ENCODE data around the gene KASH5. TPM values are rescaled to one million over a fixed set of nuclear protein-coding genes. Genes with fewer than 3 reads are reported as not detected.

KASH5 gene
- total RNA-seq, 1 donor from 2014 or later: not detected

- H3K4me3 Mint-ChIP-seq: peak overlapping the region; percentile 46
- no peak for TF ChIP-seq CTCF (IDR thresholded peaks at IDR 0.05; ENCODE audit: unreplicated experiment)
- H3K9me3 Mint-ChIP-seq: no peaks in the 10 kb centered on the region
- DNase-seq (ENCODE audit: low spot score in 2 of 2, unreplicated experiment in 2 of 2): no peak
- H3K4me1 Mint-ChIP-seq: peaks cover 29% of the 10 kb centered on the region
- H3K27me3 Mint-ChIP-seq (ENCODE audit: low read depth): no peaks in the 10 kb centered on the region
- peaks cover 21% of the 10 kb centered on the region for H3K36me3 Mint-ChIP-seq
- H3K27ac Mint-ChIP-seq: no peak overlapping the region
Measured at GRCh38 chr19:49359851-49360820, 27.9 kb upstream of the KASH5 start.

- Mint-ChIP-seq H3K36me3 (peaks cover 17% of the 10 kb centered on the region), H3K4me3 (no peak overlapping the region), H3K27me3 (ENCODE audit: low read depth) (no peaks in the 10 kb centered on the region), H3K4me1 (peaks cover 22% of the 10 kb centered on the region), H3K9me3 (no peaks in the 10 kb centered on the region), H3K27ac (no peak overlapping the region)
- TF ChIP-seq CTCF (IDR thresholded peaks at IDR 0.05; ENCODE audit: unreplicated experiment): no peak
- peak; percentile 75 to 77 for DNase-seq (ENCODE audit: low spot score in 2 of 2, unreplicated experiment in 2 of 2)
Measured at GRCh38 chr19:49361438-49362047, 26.5 kb upstream of the KASH5 start.

DNA sequence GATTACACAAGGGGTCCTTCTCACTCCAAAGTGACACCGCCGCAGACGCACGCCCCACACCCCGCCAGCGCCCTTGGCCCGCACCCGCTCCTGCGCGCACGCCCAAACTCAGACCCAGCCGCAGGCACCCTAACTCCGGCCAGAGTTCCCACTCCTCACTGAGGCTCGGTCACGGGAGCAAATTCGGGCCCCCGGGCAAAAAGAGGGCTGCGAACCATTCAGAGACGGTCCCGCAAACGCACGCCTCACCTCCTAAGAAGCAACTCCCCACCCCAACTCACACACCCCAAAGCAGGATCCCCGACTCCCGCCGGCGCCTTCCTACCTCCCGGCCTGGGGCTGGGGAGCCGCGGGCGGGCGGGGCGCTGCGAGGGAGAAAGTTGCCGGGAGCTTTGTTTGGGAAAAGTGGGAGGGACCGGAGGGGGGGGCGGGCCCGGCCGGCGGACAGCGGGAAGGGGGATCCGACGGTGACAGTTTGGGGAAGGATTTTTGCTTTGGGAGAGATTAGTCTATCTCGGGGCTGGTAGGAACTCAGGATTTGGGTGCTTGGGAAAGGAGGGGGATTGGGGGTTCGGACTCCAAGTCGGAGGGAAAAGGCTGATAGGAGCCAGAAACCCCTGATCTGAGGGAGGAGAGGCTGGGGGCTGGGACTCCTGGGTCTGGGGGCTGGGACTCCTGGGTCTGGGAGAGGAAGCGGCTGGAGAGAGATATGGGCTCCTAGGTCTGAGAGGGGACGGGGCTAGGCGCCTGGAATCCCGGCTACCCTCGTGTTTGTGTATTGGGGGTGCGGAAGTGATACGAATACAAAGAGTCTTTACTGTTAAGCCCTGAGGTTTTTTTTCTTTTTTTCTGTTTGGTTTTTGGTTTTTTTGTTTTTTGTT is 25.8 kb upstream of the KASH5 start, which contains the start of gene TEAD2:
TEAD2 (minus strand) TSS at position 369 of the 881 bp plus-strand sequence. CDS start 2,341 bp downstream, outside the sequence.
- H3K36me3 Mint-ChIP-seq: peaks cover 14% of the 10 kb centered on the region
- H3K27me3 Mint-ChIP-seq (ENCODE audit: low read depth): no peaks in the 10 kb centered on the region
- no peak within 1 kb of the TSS for H3K4me3 Mint-ChIP-seq
- H3K9me3 Mint-ChIP-seq: no peaks in the 10 kb centered on the region
- no peak within 1 kb of the TSS for H3K27ac Mint-ChIP-seq
- peak; percentile 59 to 73 for DNase-seq (ENCODE audit: low spot score in 2 of 2, unreplicated experiment in 2 of 2)
- TF ChIP-seq CTCF (IDR thresholded peaks at IDR 0.05; ENCODE audit: unreplicated experiment): no peak
- peaks cover 15% of the 10 kb centered on the region for H3K4me1 Mint-ChIP-seq

GRCh38 chr19:49362929-49363267 is 25.2 kb upstream of the KASH5 start:
- H3K9me3 Mint-ChIP-seq: no peaks in the 10 kb centered on the region

More at GRCh38 chr19:49362929-49363267, 25.2 kb upstream of the KASH5 start:
- Mint-ChIP-seq H3K27me3 (ENCODE audit: low read depth) (no peaks in the 10 kb centered on the region), H3K27ac (no peak overlapping the region), H3K4me3 (no peak overlapping the region), H3K36me3 (peaks cover 11% of the 10 kb centered on the region), H3K4me1 (peaks cover 12% of the 10 kb centered on the region)
- TF ChIP-seq CTCF (IDR thresholded peaks at IDR 0.05; ENCODE audit: unreplicated experiment): no peak
- peak; percentile 44 to 67 for DNase-seq (ENCODE audit: low spot score in 2 of 2, unreplicated experiment in 2 of 2)
